Astrocyte of the spinal cord (primary cell): Measurements from ENCODE around the gene MAGI1.
"Not testable (repeated sequence)": the region's sequence is repeated elsewhere in the genome, so short reads cannot be mapped to it uniquely, and the experiment has no call there.

ENCODE experiments used
- DNase-seq: peaks from one replicate; pipeline ENCODE4 v3.0.0; 2011; ENCODE audit warnings: low read depth, low spot score
- H3K4me3 ChIP-seq: 2 replicates; pipeline ENCODE4 v1.5.1; 2011; ENCODE audit warnings: low read depth, mild to moderate bottlenecking, low read length, moderate library complexity
- CTCF ChIP-seq: IDR thresholded peaks from 2 replicates; pipeline ENCODE4 v1.5.1; 2012; ENCODE audit warnings: low read depth, mild to moderate bottlenecking, low read length, inconsistent platforms
- in situ Hi-C: cut with HindIII; loops from 2 replicates; pipeline ENCODE4 v1.10.0; 2017; ENCODE audit warnings: low sequenced_read_pairs

Gene MAGI1

GRCh38 chr3:65617209-65617608 is 421.5 kb downstream of the MAGI1 start:
- no peak for TF ChIP-seq CTCF
- H3K4me3 ChIP-seq, result no peak overlapping the region
- in situ Hi-C loops, result no loop called here
- DNase-seq, result no peak

- in situ Hi-C loops, result no loop called here
- DNase-seq, result no peak
- no peak overlapping the region for H3K4me3 ChIP-seq
- no peak for TF ChIP-seq CTCF
Observed at GRCh38 chr3:65616563-65616962, 422.2 kb downstream of the MAGI1 start.

GRCh38 chr3:65615329-65615728 is 423.4 kb downstream of the MAGI1 start:
- in situ Hi-C loops, result no loop called here
- DNase-seq, result no peak
- TF ChIP-seq CTCF, result no peak
- no peak overlapping the region for H3K4me3 ChIP-seq

- TF ChIP-seq CTCF, result no peak
- DNase-seq, result no peak
- H3K4me3 ChIP-seq, result no peak overlapping the region
- in situ Hi-C loops, result no loop called here
Observed at GRCh38 chr3:65614585-65614984, 424.1 kb downstream of the MAGI1 start.

- H3K4me3 ChIP-seq, in situ Hi-C loops, DNase-seq: not testable (repeated sequence)
Observed at GRCh38 chr3:65607965-65608460, 430.7 kb downstream of the MAGI1 start.

GRCh38 chr3:65607101-65607500 is 431.6 kb downstream of the MAGI1 start:
- TF ChIP-seq CTCF, result no peak
- in situ Hi-C loops, result no loop called here
- DNase-seq, result no peak
- no peak overlapping the region for H3K4me3 ChIP-seq

- DNase-seq, result no peak
Observed at GRCh38 chr3:65605876-65606432, 432.8 kb downstream of the MAGI1 start.

More at GRCh38 chr3:65605876-65606432, 432.8 kb downstream of the MAGI1 start:
- in situ Hi-C loops, result no loop called here
- TF ChIP-seq CTCF, result no peak
- H3K4me3 ChIP-seq, result no peak overlapping the region
